ENCODE measurements around the gene FAM3C. TPM values are rescaled to one million over a fixed set of nuclear protein-coding genes. Genes with fewer than 3 reads are reported as not detected.

Gene FAM3C
- total RNA-seq, 1 experiment from 2014 or later = 28.8 TPM

- Histone ChIP-seq H3K36me3 (no peaks in the 10 kb centered on the region), H3K9me3 (no peaks in the 10 kb centered on the region), H3K4me3 (no peak overlapping the region), H3K27me3 (no peaks in the 10 kb centered on the region)
- no peak for DNase-seq
Measured at GRCh38 chr7:121419201-121420148, 23.4 kb upstream of the FAM3C start.

GRCh38 chr7:121416533-121416932, 20.4 kb upstream of the FAM3C start:
- H3K27me3 ChIP-seq = no peaks in the 10 kb centered on the region
- H3K9me3 ChIP-seq = no peaks in the 10 kb centered on the region
- no peak for DNase-seq
- H3K36me3 ChIP-seq = no peaks in the 10 kb centered on the region
- H3K4me3 ChIP-seq = no peak overlapping the region

GRCh38 chr7:121414436-121414835, 18.3 kb upstream of the FAM3C start:
- DNase-seq = no peak
- Histone ChIP-seq H3K27me3 (no peaks in the 10 kb centered on the region), H3K4me3 (no peak overlapping the region), H3K36me3 (no peaks in the 10 kb centered on the region), H3K9me3 (no peaks in the 10 kb centered on the region)

- Histone ChIP-seq H3K27me3 (no peaks in the 10 kb centered on the region), H3K4me3 (no peak overlapping the region), H3K9me3 (no peaks in the 10 kb centered on the region), H3K36me3 (no peaks in the 10 kb centered on the region)
- no peak for DNase-seq
Measured at GRCh38 chr7:121411597-121411979, 15.5 kb upstream of the FAM3C start.

GRCh38 chr7:121410829-121411596, 14.9 kb upstream of the FAM3C start:
- no peaks in the 10 kb centered on the region for H3K27me3 ChIP-seq
- H3K4me3 ChIP-seq = no peak overlapping the region
- no peaks in the 10 kb centered on the region for H3K9me3 ChIP-seq

GRCh38 chr7:121406944-121407343, 10.8 kb upstream of the FAM3C start:
- H3K36me3 ChIP-seq = no peaks in the 10 kb centered on the region
- no peak overlapping the region for H3K4me3 ChIP-seq
- no peaks in the 10 kb centered on the region for H3K27me3 ChIP-seq
- H3K9me3 ChIP-seq = no peaks in the 10 kb centered on the region
- no peak for DNase-seq

More at GRCh38 chr7:121410829-121411596, 14.9 kb upstream of the FAM3C start:
- DNase-seq = no peak
- H3K36me3 ChIP-seq = no peaks in the 10 kb centered on the region

- no peak overlapping the region for H3K4me3 ChIP-seq
- no peak for DNase-seq
- H3K9me3 ChIP-seq = no peaks in the 10 kb centered on the region
- H3K36me3 ChIP-seq = no peaks in the 10 kb centered on the region
- H3K27me3 ChIP-seq = no peaks in the 10 kb centered on the region
Measured at GRCh38 chr7:121406461-121406860, 10.4 kb upstream of the FAM3C start.

- no peaks in the 10 kb centered on the region for H3K27me3 ChIP-seq
- DNase-seq = no peak
- no peaks in the 10 kb centered on the region for H3K36me3 ChIP-seq
- no peak overlapping the region for H3K4me3 ChIP-seq
- H3K9me3 ChIP-seq = no peaks in the 10 kb centered on the region
Measured at GRCh38 chr7:121404348-121404747, 8.2 kb upstream of the FAM3C start.

GRCh38 chr7:121402701-121403100, 6.6 kb upstream of the FAM3C start:
- no peak for DNase-seq
- no peaks in the 10 kb centered on the region for H3K9me3 ChIP-seq

GRCh38 chr7:121401896-121402295, 5.8 kb upstream of the FAM3C start:
- H3K9me3 ChIP-seq = no peaks in the 10 kb centered on the region
- no peaks in the 10 kb centered on the region for H3K27me3 ChIP-seq
- no peak for DNase-seq
- no peak overlapping the region for H3K4me3 ChIP-seq
- H3K36me3 ChIP-seq = no peaks in the 10 kb centered on the region

More at GRCh38 chr7:121402701-121403100, 6.6 kb upstream of the FAM3C start:
- Histone ChIP-seq H3K4me3 (no peak overlapping the region), H3K36me3 (no peaks in the 10 kb centered on the region), H3K27me3 (no peaks in the 10 kb centered on the region)

GRCh38 chr7:121398246-121398645, 2.1 kb upstream of the FAM3C start:
- no peaks in the 10 kb centered on the region for H3K9me3 ChIP-seq
- peaks cover 8% of the 10 kb centered on the region; the same call in 1 of the 2 replicates for H3K36me3 ChIP-seq
- DNase-seq = no peak
- no peaks in the 10 kb centered on the region for H3K27me3 ChIP-seq
- no peak overlapping the region for H3K4me3 ChIP-seq

GRCh38 chr7:121397822-121398221, 1.7 kb upstream of the FAM3C start:
- no peak for DNase-seq
- H3K4me3 ChIP-seq = no peak overlapping the region
- peaks cover 10% of the 10 kb centered on the region for H3K36me3 ChIP-seq
- no peaks in the 10 kb centered on the region for H3K27me3 ChIP-seq
- H3K9me3 ChIP-seq = no peaks in the 10 kb centered on the region

GRCh38 chr7:121397361-121397760, 1.3 kb upstream of the FAM3C start:
- H3K9me3 ChIP-seq = no peaks in the 10 kb centered on the region
- peaks cover 15% of the 10 kb centered on the region for H3K36me3 ChIP-seq
- no peak overlapping the region for H3K4me3 ChIP-seq
- H3K27me3 ChIP-seq = no peaks in the 10 kb centered on the region
- DNase-seq = no peak

- Histone ChIP-seq H3K27me3 (no peaks in the 10 kb centered on the region), H3K4me3 (peak overlapping the region; percentile 72), H3K9me3 (no peaks in the 10 kb centered on the region), H3K36me3 (peaks cover 17% of the 10 kb centered on the region)
- peak; percentile 43 for DNase-seq
Measured at GRCh38 chr7:121395494-121395960, 581 bp downstream of the FAM3C start.

- peaks cover 17% of the 10 kb centered on the region for H3K36me3 ChIP-seq
- H3K27me3 ChIP-seq = no peaks in the 10 kb centered on the region
- peak overlapping the region; percentile 72 for H3K4me3 ChIP-seq
- no peaks in the 10 kb centered on the region for H3K9me3 ChIP-seq
- DNase-seq = no peak
Measured at GRCh38 chr7:121394709-121395140, 1.4 kb downstream of the FAM3C start.

- Histone ChIP-seq H3K36me3 (peaks cover 17% of the 10 kb centered on the region), H3K9me3 (no peaks in the 10 kb centered on the region), H3K4me3 (no peak overlapping the region), H3K27me3 (no peaks in the 10 kb centered on the region)
- no peak for DNase-seq
Measured at GRCh38 chr7:121393005-121393366, 3.1 kb downstream of the FAM3C start.

- no peak for DNase-seq
- Histone ChIP-seq H3K27me3 (no peaks in the 10 kb centered on the region), H3K9me3 (no peaks in the 10 kb centered on the region), H3K36me3 (peaks cover 17% of the 10 kb centered on the region), H3K4me3 (no peak overlapping the region)
Measured at GRCh38 chr7:121392277-121393004, 3.7 kb downstream of the FAM3C start.
